ENCODE measurements around the gene TPRG1L. TPM values are rescaled to one million over a fixed set of nuclear protein-coding genes. Genes with fewer than 3 reads are reported as not detected.

TPRG1L gene
- total RNA-seq, 1 experiment from 2014 or later = 24.0 TPM

DNA sequence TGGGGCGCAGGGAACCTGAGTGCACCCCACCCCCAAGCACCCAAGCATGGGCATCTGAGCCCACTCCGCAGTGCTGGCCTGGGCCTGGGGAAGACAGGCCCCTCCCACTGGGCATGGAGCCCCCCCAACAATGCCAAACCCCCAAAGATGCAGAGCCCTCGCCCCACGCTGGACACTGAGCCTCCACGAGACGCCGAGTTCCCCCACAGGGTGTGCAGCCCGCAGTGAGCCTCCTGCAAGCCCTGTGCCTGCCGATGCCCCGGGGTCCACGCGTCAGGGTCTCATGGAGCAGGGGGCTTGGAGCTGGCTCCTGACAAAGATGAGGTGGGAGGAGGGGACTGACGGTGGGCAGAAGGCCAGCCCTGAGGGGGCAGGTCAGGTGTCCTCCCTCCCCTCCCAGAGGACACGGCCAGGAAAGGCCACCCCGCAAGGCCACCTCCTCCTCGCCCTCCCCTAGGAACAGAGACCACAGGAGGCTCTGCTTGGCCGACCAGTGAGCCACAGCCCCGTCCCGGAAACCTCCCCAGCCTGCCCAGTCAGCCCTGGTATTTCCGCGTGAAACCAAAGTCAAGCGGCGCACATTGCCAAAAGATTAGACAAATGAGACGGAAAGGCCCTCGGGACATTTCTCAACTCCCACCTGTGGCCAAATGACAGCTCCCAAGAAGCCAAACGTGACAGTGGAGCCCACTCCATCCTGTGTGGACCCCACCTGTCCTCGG lies 46.9 kb upstream of the TPRG1L start:
- Mint-ChIP-seq H3K36me3 (ENCODE audit: insufficient read depth in 1 of 3, low read depth in 3 of 3) (peaks cover 6 to 7% (median 7%) of the 10 kb centered on the region in 3 experiments; a peak in 5 of 7 replicates), H3K4me1 (peaks cover 0 to 4% of the 10 kb centered on the region in 2 experiments; a peak in 1 of 4 replicates), H3K9me3 (peaks cover 0 to 1% of the 10 kb centered on the region in 2 experiments; a peak in 1 of 5 replicates), H3K27ac (no peak overlapping the region), H3K4me3 (no peak overlapping the region), H3K27me3 (ENCODE audit: low read depth) (no peaks in the 10 kb centered on the region; the same call in 1 of the 2 replicates)
- no CpG with 5 or more reads among the region's 27 CpGs for WGBS (ENCODE audit: extremely low coverage, insufficient read length, low lambda C conversion rate)
- no peak overlapping the region for H2BK12ac ChIP-seq (ENCODE audit: insufficient read length, low read depth, low read length)
- no peaks in the 10 kb centered on the region for H3K4me1 ChIP-seq (ENCODE audit: insufficient read depth, low read length)
- no peaks in the 10 kb centered on the region for H3K79me2 ChIP-seq (ENCODE audit: insufficient read depth, low read length)
- H3K9ac ChIP-seq (ENCODE audit: extremely low read depth, insufficient read length, low read length) = no peak overlapping the region
- no peak overlapping the region for H4K8ac ChIP-seq (replicated peaks; ENCODE audit: insufficient read length, low read depth, low read length)
- H4K91ac ChIP-seq (ENCODE audit: insufficient read length, low read depth, low read length) = no peak overlapping the region
- H3K4me2 ChIP-seq (ENCODE audit: insufficient read depth, insufficient read length, low read length) = no peak overlapping the region
- H2BK20ac ChIP-seq (ENCODE audit: low read depth, low read length, poor library complexity, severe bottlenecking) = no peak overlapping the region
- H2BK5ac ChIP-seq (ENCODE audit: insufficient read length, low read length) = no peak overlapping the region
- H3K23me2 ChIP-seq (ENCODE audit: insufficient read length, low read depth, low read length, poor library complexity, severe bottlenecking) = no peaks in the 10 kb centered on the region
- no peak overlapping the region for H3T11ph ChIP-seq (ENCODE audit: low read length)
- no peaks in the 10 kb centered on the region for H4K20me1 ChIP-seq (ENCODE audit: control insufficient read depth, insufficient read depth, insufficient read length)
- no peak overlapping the region for H2BK120ac ChIP-seq (ENCODE audit: low read depth, low read length, poor library complexity, severe bottlenecking)
- no peak for DNase-seq
- no peak overlapping the region for H2AK5ac ChIP-seq (ENCODE audit: insufficient read length, low read length)
- no peaks in the 10 kb centered on the region for H3K9me3 ChIP-seq (ENCODE audit: control insufficient read depth, low read depth, low read length)
- no peaks in the 10 kb centered on the region for H3K79me1 ChIP-seq (ENCODE audit: insufficient read depth, low read depth, low read length, poor library complexity, severe bottlenecking)
- H3K27me3 ChIP-seq (ENCODE audit: insufficient read depth, low read length) = no peaks in the 10 kb centered on the region
- no peak overlapping the region for H3K18ac ChIP-seq (ENCODE audit: insufficient read length, low read depth, low read length)
- H3K23ac ChIP-seq (ENCODE audit: insufficient read length, low read depth, low read length) = no peak overlapping the region
- H3K14ac ChIP-seq (ENCODE audit: insufficient read depth, low read length) = no peak overlapping the region; the same call in 1 of the 2 replicates
- H3K27ac ChIP-seq (ENCODE audit: insufficient read length, low read depth, low read length) = no peak overlapping the region
- no peak overlapping the region for H4K5ac ChIP-seq (ENCODE audit: insufficient read length, low read depth, low read length)
- no peak overlapping the region for H2BK15ac ChIP-seq (ENCODE audit: low read depth, low read length)
- no peak overlapping the region for H3K56ac ChIP-seq (ENCODE audit: insufficient read length, low read depth, low read length)
- H2AFZ ChIP-seq (ENCODE audit: low read length) = no peak overlapping the region
- no peak for TF ChIP-seq CTCF (conservative IDR thresholded peaks at IDR 0.05)
- H3K4ac ChIP-seq (ENCODE audit: low read depth, low read length) = no peak overlapping the region

Data from H9 (cell line).